ENCODE results near the gene MLST8. TPM values are rescaled to one million over a fixed set of nuclear protein-coding genes. Genes with fewer than 3 reads are reported as not detected.

Gene MLST8
- total RNA-seq, 1 donor from 2014 or later, result 38.7 TPM

DNA sequence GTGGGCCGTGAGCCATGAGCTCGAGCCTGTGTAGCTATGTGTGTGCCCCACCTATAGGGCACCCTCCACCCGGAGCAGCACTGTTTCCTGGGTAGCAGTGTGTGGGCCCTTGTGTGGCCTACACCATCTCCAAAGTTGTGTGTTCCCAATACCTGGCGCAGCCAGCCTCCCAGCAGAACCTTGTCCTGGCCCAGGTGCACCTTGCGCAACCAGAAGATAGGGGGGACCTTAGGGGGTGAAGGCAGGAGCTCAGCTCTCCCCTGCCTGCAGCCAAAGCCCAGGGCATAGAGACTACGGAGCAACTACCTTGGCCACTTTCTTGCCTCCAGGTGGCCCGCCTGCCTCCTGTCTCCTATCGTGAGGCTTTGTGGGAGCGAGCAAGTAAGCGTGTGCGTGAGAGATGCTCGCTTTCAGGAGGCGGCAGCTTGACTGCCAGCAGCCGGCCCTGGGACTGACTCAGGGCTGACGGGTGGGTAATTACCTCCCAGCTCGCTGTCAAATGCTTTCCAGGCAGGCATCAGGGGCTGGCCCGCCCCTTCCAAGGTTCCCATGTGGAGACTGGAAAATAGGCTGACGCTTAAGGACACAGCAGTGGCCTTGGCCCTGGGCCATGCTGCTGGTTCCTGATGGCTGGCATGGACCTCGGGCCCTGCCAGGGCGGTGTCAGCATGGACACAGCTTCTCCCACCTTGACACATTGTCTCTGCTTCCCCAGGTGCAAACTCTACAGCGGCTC is 30.7 kb upstream of the MLST8 start:
- TF ChIP-seq CTCF (IDR thresholded peaks at IDR 0.05), result no peak
- ATAC-seq (ENCODE audit: low read depth) (no peak), DNase-seq (no peak)
- ChIA-PET POLR2A (interaction anchor here (0.6 kb wide), 1 partner anchor 20 kb away, joined by 3 read pairs; no protein-coding TSS in a partner anchor), CTCF (no interaction called here)
- no peaks in the 10 kb centered on the region for H3K9me3 Mint-ChIP-seq
- no peaks in the 10 kb centered on the region for H3K27me3 Mint-ChIP-seq
- peaks cover 37% of the 10 kb centered on the region for H3K36me3 Mint-ChIP-seq (ENCODE audit: low read depth)
- no peak overlapping the region for H3K27ac Mint-ChIP-seq
- intact Hi-C loops (cut with micrococcal nuclease), result no loop called here
- no peaks in the 10 kb centered on the region for H3K4me1 Mint-ChIP-seq
- no peak overlapping the region for H3K4me3 Mint-ChIP-seq

DNA sequence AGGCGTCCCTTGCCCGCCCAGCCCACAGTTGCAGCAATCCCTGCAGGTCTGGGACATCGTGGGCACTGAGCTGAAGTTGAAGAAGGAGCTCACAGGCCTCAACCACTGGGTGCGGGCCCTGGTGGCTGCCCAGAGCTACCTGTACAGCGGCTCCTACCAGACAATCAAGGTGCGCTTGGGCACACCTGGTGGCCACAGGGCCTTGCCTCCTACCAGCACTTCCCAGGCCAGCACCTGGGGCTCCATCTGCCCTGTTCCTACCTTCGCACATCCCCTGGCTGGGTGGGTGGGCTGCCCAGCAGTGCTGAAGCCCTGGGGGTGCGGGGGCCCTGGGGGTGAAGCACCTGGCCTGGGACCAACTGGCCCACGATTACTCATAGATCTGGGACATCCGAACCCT is 29.8 kb upstream of the MLST8 start:
- Mint-ChIP-seq H3K4me3 (no peak overlapping the region), H3K9me3 (no peaks in the 10 kb centered on the region), H3K27ac (no peak overlapping the region), H3K4me1 (no peaks in the 10 kb centered on the region), H3K36me3 (ENCODE audit: low read depth) (peaks cover 36% of the 10 kb centered on the region), H3K27me3 (no peaks in the 10 kb centered on the region)
- POLR2A ChIA-PET, result no interaction called here
- intact Hi-C loops (cut with micrococcal nuclease), result no loop called here
- ATAC-seq (ENCODE audit: low read depth), result no peak
- CTCF ChIA-PET, result no interaction called here
- no peak for DNase-seq
- TF ChIP-seq CTCF (IDR thresholded peaks at IDR 0.05), result no peak

- TF ChIP-seq CTCF (IDR thresholded peaks at IDR 0.05), result no peak
- CTCF ChIA-PET, result no interaction called here
These were observed 29.2 kb upstream of the MLST8 start for GRCh38 chr16:2176047-2176446.

GRCh38 chr16:2177101-2177500 is 28.2 kb upstream of the MLST8 start:
- H3K4me3 Mint-ChIP-seq, result no peak overlapping the region
- POLR2A ChIA-PET, result no interaction called here
- DNase-seq (no peak), ATAC-seq (ENCODE audit: low read depth) (no peak)
- H3K36me3 Mint-ChIP-seq (ENCODE audit: low read depth), result peaks cover 32% of the 10 kb centered on the region
- no peak for TF ChIP-seq CTCF (IDR thresholded peaks at IDR 0.05)
- CTCF ChIA-PET, result no interaction called here
- no peaks in the 10 kb centered on the region for H3K4me1 Mint-ChIP-seq
- no peaks in the 10 kb centered on the region for H3K9me3 Mint-ChIP-seq
- no peaks in the 10 kb centered on the region for H3K27me3 Mint-ChIP-seq
- H3K27ac Mint-ChIP-seq, result no peak overlapping the region
- intact Hi-C loops (cut with micrococcal nuclease), result no loop called here

More at GRCh38 chr16:2176047-2176446, 29.2 kb upstream of the MLST8 start:
- no peak overlapping the region for H3K4me3 Mint-ChIP-seq
- no peaks in the 10 kb centered on the region for H3K4me1 Mint-ChIP-seq
- POLR2A ChIA-PET, result interaction anchor here (0.6 kb wide), 1 partner anchor 20 kb away, joined by 3 read pairs; no protein-coding TSS in a partner anchor
- no peaks in the 10 kb centered on the region for H3K27me3 Mint-ChIP-seq
- H3K9me3 Mint-ChIP-seq, result no peaks in the 10 kb centered on the region
- DNase-seq, result no peak
- peaks cover 36% of the 10 kb centered on the region for H3K36me3 Mint-ChIP-seq (ENCODE audit: low read depth)
- H3K27ac Mint-ChIP-seq, result no peak overlapping the region
- intact Hi-C loops (cut with micrococcal nuclease), result no loop called here
- ATAC-seq (ENCODE audit: low read depth), result no peak

GRCh38 chr16:2177561-2177960 is 27.7 kb upstream of the MLST8 start:
- Mint-ChIP-seq H3K36me3 (ENCODE audit: low read depth) (peaks cover 32% of the 10 kb centered on the region), H3K27me3 (no peaks in the 10 kb centered on the region), H3K27ac (no peak overlapping the region), H3K9me3 (no peaks in the 10 kb centered on the region), H3K4me1 (no peaks in the 10 kb centered on the region), H3K4me3 (no peak overlapping the region)
- DNase-seq (no peak), ATAC-seq (ENCODE audit: low read depth) (no peak)
- ChIA-PET CTCF (no interaction called here), POLR2A (no interaction called here)
- no peak for TF ChIP-seq CTCF (IDR thresholded peaks at IDR 0.05)
- intact Hi-C loops (cut with micrococcal nuclease), result no loop called here
